ENCODE data around the gene LCN12.

DNA sequence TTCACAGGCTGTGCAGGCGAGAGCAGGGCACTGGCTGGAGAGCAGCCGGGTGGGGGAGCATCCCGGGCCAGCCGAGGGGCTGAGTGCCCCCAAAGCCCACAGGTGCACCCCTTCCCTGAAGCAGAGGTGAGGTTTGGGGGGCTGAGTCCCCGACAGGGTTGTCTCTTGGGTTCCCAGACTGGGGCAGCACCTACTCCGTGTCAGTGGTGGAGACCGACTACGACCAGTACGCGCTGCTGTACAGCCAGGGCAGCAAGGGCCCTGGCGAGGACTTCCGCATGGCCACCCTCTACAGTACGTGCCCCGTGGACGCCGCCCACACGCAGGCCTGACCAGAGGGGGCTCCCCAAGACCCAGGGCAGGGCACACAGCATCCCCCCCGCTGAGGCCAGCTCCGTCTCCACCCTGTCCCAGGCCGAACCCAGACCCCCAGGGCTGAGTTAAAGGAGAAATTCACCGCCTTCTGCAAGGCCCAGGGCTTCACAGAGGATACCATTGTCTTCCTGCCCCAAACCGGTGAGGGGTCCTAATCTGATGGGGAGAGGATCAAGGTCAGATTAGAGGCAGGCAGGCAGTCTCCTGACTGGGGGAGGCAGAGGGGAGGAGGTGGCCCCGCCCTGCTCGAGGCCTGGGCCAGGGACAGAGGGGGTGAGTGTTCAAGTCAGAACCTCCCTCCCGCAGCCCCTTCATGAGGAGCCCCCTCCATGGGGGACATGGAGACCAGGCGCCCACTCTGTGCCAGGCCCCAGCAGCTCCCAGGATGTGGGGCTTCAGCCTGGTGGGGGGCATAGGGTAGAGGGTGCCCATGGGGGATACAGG is 27.9 kb downstream of the LCN12 start:
- TF ChIP-seq ZBTB7A (IDR thresholded peaks at IDR 0.05; ENCODE audit: low read depth) (0 out of 2 replicates have a peak, but pooled peaks have one; percentile 28), EP300 (IDR thresholded peaks at IDR 0.05; ENCODE audit: borderline replicate concordance) (no peak), REST (IDR thresholded peaks at IDR 0.05; ENCODE audit: low read depth) (no peak), NFIC (IDR thresholded peaks at IDR 0.05) (no peak), RAD21 (IDR thresholded peaks at IDR 0.05; ENCODE audit: low read depth) (no peak), CEBPB (IDR thresholded peaks at IDR 0.05) (no peak), TCF12 (IDR thresholded peaks at IDR 0.05; ENCODE audit: low read depth) (no peak), CREB1 (IDR thresholded peaks at IDR 0.05; ENCODE audit: low read depth) (no peak), MAX (IDR thresholded peaks at IDR 0.05) (no peak), FOXM1 (IDR thresholded peaks at IDR 0.05; ENCODE audit: borderline replicate concordance, low read depth) (no peak), USF1 (IDR thresholded peaks at IDR 0.05) (no peak), TAF1 (IDR thresholded peaks at IDR 0.05; ENCODE audit: low read depth) (no peak), TEAD4 (IDR thresholded peaks at IDR 0.05) (no peak)

Data from Ishikawa (cell line).